Neural cell (in vitro differentiated cells): Measurements from ENCODE around the gene SLBP. TPM values are rescaled to one million over a fixed set of nuclear protein-coding genes. Genes with fewer than 3 reads are reported as not detected.

Source experiments
- H2AFZ ChIP-seq: fragments of 200-600, 300-800 bp; sonication (generic), shearing (Covaris generic); 2 replicates; pipeline ENCODE4 v1.6.0; 2014; ENCODE audit warnings: low read depth, mild to moderate bottlenecking, antibody characterized with exemption, low read length, moderate library complexity
- H3F3A ChIP-seq: fragments of 200-600 bp; shearing (Covaris generic); 2 replicates; pipeline ENCODE4 v1.6.1; 2016; ENCODE audit warnings: mild to moderate bottlenecking, moderate library complexity, mixed read lengths, antibody characterized with exemption, low read length; ENCODE audit not compliant: insufficient read depth, poor library complexity, severe bottlenecking
- H3K27ac ChIP-seq: fragments of 200-600, 300-800 bp; sonication (generic), shearing (Covaris generic); 2 replicates; pipeline ENCODE4 v1.5.1; 2014; ENCODE audit warnings: mild to moderate bottlenecking, low read length, moderate library complexity
- H3K27me3 ChIP-seq: fragments of 300-800, 200-600 bp; sonication (generic), shearing (Covaris generic); 2 replicates; pipeline ENCODE4 v1.6.0; 2014; ENCODE audit warnings: mild to moderate bottlenecking, low read depth, low read length, moderate library complexity; ENCODE audit not compliant: insufficient read depth
- H3K36me3 ChIP-seq: fragments of 300-800, 200-600 bp; sonication (generic), shearing (Covaris generic); 2 replicates; pipeline ENCODE4 v1.5.1; 2014; ENCODE audit warnings: mild to moderate bottlenecking, antibody characterized with exemption, low read length, moderate library complexity; ENCODE audit not compliant: insufficient read depth
- H3K4me2 ChIP-seq: fragments of 300-800, 200-600 bp; sonication (generic), shearing (Covaris generic); 2 replicates; pipeline ENCODE4 v1.6.0; 2014; ENCODE audit warnings: mild to moderate bottlenecking, low read length
- H3K4me3 ChIP-seq: fragments of 300-800, 200-600 bp; sonication (generic), shearing (Covaris generic); 2 replicates; pipeline ENCODE4 v1.5.1; 2014; ENCODE audit warnings: mild to moderate bottlenecking, low read length, moderate library complexity
- H3K79me2 ChIP-seq: fragments of 200-600 bp; shearing (Covaris generic); replicated peaks from 2 replicates; pipeline ENCODE4 v1.6.0; 2014; ENCODE audit warnings: mild to moderate bottlenecking, low read length, moderate library complexity; ENCODE audit not compliant: insufficient read depth
- H3K9ac ChIP-seq: fragments of 300-800, 200-600 bp; sonication (generic), shearing (Covaris generic); 2 replicates; pipeline ENCODE4 v1.6.1; 2016; ENCODE audit warnings: mild to moderate bottlenecking, low read length, mixed read lengths
- H3K9me2 ChIP-seq: fragments of 200-600 bp; shearing (Covaris generic); 2 replicates; pipeline ENCODE4 v1.6.1; 2016; ENCODE audit warnings: mild to moderate bottlenecking, low read length, mixed read lengths; ENCODE audit not compliant: insufficient read depth
- H3K9me3 ChIP-seq: fragments of 200-600, 300-800 bp; sonication (generic), shearing (Covaris generic); 2 replicates; pipeline ENCODE4 v1.6.1; 2016; ENCODE audit warnings: mild to moderate bottlenecking, mixed run types, low read length, moderate library complexity, mixed read lengths
- H4K20me1 ChIP-seq: fragments of 200-600 bp; shearing (Covaris generic); 2 replicates; pipeline ENCODE4 v1.6.1; 2016; ENCODE audit warnings: mild to moderate bottlenecking, mixed run types; ENCODE audit not compliant: insufficient read depth
- CTCF ChIP-seq: fragments of 450-650 bp; IDR thresholded peaks from 2 replicates; pipeline ENCODE4 v1.5.1; 2014; ENCODE audit warnings: antibody characterized with exemption, mild to moderate bottlenecking, moderate library complexity; ENCODE audit not compliant: poor library complexity, severe bottlenecking
- EP300 ChIP-seq: fragments of 450-650 bp; conservative IDR thresholded peaks from 2 replicates; pipeline ENCODE4 v1.6.1; 2014; ENCODE audit warnings: antibody characterized with exemption, mild to moderate bottlenecking, moderate library complexity; ENCODE audit not compliant: poor library complexity, severe bottlenecking
- EZH2 ChIP-seq: fragments of 200-600, 300-800 bp; shearing (Covaris generic), sonication (generic); IDR thresholded peaks from 2 replicates; pipeline ENCODE4 v1.6.1; 2014; ENCODE audit warnings: antibody characterized with exemption, low read length, borderline replicate concordance, mild to moderate bottlenecking; ENCODE audit not compliant: insufficient read depth, poor library complexity, severe bottlenecking
- MXI1 ChIP-seq: fragments of 450-650 bp; conservative IDR thresholded peaks from 2 replicates; pipeline ENCODE4 v1.6.1; 2014; ENCODE audit warnings: antibody characterized with exemption, mild to moderate bottlenecking; ENCODE audit not compliant: poor library complexity, severe bottlenecking
- POLR2AphosphoS5 ChIP-seq: IDR thresholded peaks from 2 replicates; pipeline ENCODE4 v1.6.1; 2012
- RAD21 ChIP-seq: fragments of 450-650 bp; conservative IDR thresholded peaks from 2 replicates; pipeline ENCODE4 v1.6.1; 2014; ENCODE audit warnings: antibody characterized with exemption, mild to moderate bottlenecking, moderate library complexity
- REST ChIP-seq: IDR thresholded peaks from 2 replicates; pipeline ENCODE4 v1.6.1; 2012; ENCODE audit warnings: borderline replicate concordance
- SMC3 ChIP-seq: fragments of 450-650 bp; conservative IDR thresholded peaks from 2 replicates; pipeline ENCODE4 v1.6.1; 2014; ENCODE audit warnings: antibody characterized with exemption, mild to moderate bottlenecking, moderate library complexity; ENCODE audit not compliant: poor library complexity
- TAF1 ChIP-seq: IDR thresholded peaks from 2 replicates; pipeline ENCODE4 v1.6.1; 2012; ENCODE audit warnings: low read depth
- polyA plus RNA-seq: library from polyadenylated mRNA; depleted of rRNA; stranded (reverse); fragments of >200 nt; gene quantifications from 2 replicates; pipeline ENCODE4 v1.2.3, GENCODE V29; 2014

Gene SLBP
- polyA plus RNA-seq, 1 donor from 2014 or later: 111 TPM

- Histone ChIP-seq H4K20me1 (no peaks in the 10 kb centered on the region), H3F3A (no peaks in the 10 kb centered on the region), H3K27ac (no peak overlapping the region), H2AFZ (no peak overlapping the region), H3K79me2 (no peaks in the 10 kb centered on the region), H3K27me3 (no peaks in the 10 kb centered on the region), H3K9ac (no peak overlapping the region), H3K9me2 (no peaks in the 10 kb centered on the region), H3K36me3 (no peaks in the 10 kb centered on the region), H3K9me3 (no peaks in the 10 kb centered on the region), H3K4me3 (no peak overlapping the region), H3K4me2 (no peak overlapping the region)
- TF ChIP-seq TAF1 (no peak), SMC3 (no peak), POLR2AphosphoS5 (no peak)
These were observed 20.8 kb upstream of the SLBP start for GRCh38 chr4:1732911-1733310.

GRCh38 chr4:1731180-1731579, 19.1 kb upstream of the SLBP start:
- Histone ChIP-seq H3K4me3 (no peak overlapping the region), H3K79me2 (no peaks in the 10 kb centered on the region), H3K27me3 (no peaks in the 10 kb centered on the region), H3F3A (no peaks in the 10 kb centered on the region), H2AFZ (no peak overlapping the region), H3K36me3 (no peaks in the 10 kb centered on the region), H3K27ac (no peak overlapping the region), H3K9me3 (no peaks in the 10 kb centered on the region), H3K9ac (no peak overlapping the region), H4K20me1 (no peaks in the 10 kb centered on the region), H3K4me2 (no peak overlapping the region), H3K9me2 (no peaks in the 10 kb centered on the region)
- TF ChIP-seq POLR2AphosphoS5: no peak
- TF ChIP-seq TAF1: no peak
- no peak for TF ChIP-seq MXI1
- TF ChIP-seq RAD21: no peak
- TF ChIP-seq REST: no peak
- no peak for TF ChIP-seq EP300

- H3K9ac ChIP-seq: no peak overlapping the region
These were observed 18.5 kb upstream of the SLBP start for GRCh38 chr4:1730532-1731135.

More at GRCh38 chr4:1730532-1731135, 18.5 kb upstream of the SLBP start:
- no peaks in the 10 kb centered on the region for H3K79me2 ChIP-seq
- no peaks in the 10 kb centered on the region for H3K9me3 ChIP-seq
- H4K20me1 ChIP-seq: no peaks in the 10 kb centered on the region
- H3K36me3 ChIP-seq: no peaks in the 10 kb centered on the region
- H3F3A ChIP-seq: no peaks in the 10 kb centered on the region
- H3K9me2 ChIP-seq: no peaks in the 10 kb centered on the region
- no peak overlapping the region for H3K4me3 ChIP-seq
- no peak overlapping the region for H3K27ac ChIP-seq
- no peaks in the 10 kb centered on the region for H3K27me3 ChIP-seq
- TF ChIP-seq SMC3 (no peak), MXI1 (no peak), POLR2AphosphoS5 (no peak), TAF1 (no peak), EZH2 (no peak), EP300 (no peak), RAD21 (no peak), REST (no peak), CTCF (no peak)
- H3K4me2 ChIP-seq: no peak overlapping the region
- H2AFZ ChIP-seq: no peak overlapping the region
